Spleen (tissue), 7 donors: ENCODE measurements around the gene RANBP17.

Source experiments
- POLR2A ChIP-seq, 3 donors: fragments of 450-650 bp; IDR thresholded peaks; one replicate each; pipeline ENCODE4 v1.5.1; 2017; ENCODE audit warnings: antibody characterized with exemption in 3 of 3, mild to moderate bottlenecking in 1 of 3
- POLR2AphosphoS5 ChIP-seq, 3 donors: sonication (generic); formaldehyde crosslinking; IDR thresholded peaks; one replicate each; pipeline ENCODE4 v1.5.1; 2017; ENCODE audit warnings: antibody characterized with exemption in 3 of 3
- TF ChIP-seq, protein P1 (sequence below), 11 experiments: fragments of 200-600 bp in 7 of 11; fragments of 450-650 bp in 4 of 11; sonication (generic) in 4 of 11; IDR thresholded peaks in 8 of 11; conservative IDR thresholded peaks in 3 of 11; 1 replicate in 7 of 11; 2 replicates in 4 of 11; pipeline versions ENCODE4 v1.4.0 to v1.8.0; 2016 to 2021; ENCODE audit warnings: antibody characterized with exemption in 11 of 11, inconsistent platforms in 4 of 11, mild to moderate bottlenecking in 1 of 11
- donor health status: DM: no; HTN: no; CAD: no; lungs with moderate emphysema.
- donor health status: DM: no; HTN: no; CAD: no.
- donor health status: DM: no; HTN: no; CAD: no.

DNA sequence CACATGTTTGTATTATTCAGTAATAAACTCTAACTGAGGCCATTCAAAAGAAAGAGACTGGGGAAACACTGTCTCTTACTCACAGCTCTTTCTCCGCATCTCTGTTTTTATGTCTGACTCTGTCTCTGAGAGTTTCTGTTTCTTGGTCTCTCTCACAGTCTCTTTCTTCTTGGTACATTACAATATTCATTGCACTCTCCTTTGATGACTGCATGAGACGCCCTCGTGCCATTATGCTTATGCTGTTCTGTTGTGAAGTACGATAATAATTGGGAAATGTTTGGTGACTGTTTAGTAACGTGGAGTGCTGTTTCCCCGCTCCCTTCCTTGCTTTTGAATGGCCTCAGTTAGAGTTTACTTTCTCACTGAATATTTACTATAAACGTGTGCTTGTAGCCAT lies 421.9 kb downstream of the RANBP17 start:
- TF ChIP-seq, protein P1, sequence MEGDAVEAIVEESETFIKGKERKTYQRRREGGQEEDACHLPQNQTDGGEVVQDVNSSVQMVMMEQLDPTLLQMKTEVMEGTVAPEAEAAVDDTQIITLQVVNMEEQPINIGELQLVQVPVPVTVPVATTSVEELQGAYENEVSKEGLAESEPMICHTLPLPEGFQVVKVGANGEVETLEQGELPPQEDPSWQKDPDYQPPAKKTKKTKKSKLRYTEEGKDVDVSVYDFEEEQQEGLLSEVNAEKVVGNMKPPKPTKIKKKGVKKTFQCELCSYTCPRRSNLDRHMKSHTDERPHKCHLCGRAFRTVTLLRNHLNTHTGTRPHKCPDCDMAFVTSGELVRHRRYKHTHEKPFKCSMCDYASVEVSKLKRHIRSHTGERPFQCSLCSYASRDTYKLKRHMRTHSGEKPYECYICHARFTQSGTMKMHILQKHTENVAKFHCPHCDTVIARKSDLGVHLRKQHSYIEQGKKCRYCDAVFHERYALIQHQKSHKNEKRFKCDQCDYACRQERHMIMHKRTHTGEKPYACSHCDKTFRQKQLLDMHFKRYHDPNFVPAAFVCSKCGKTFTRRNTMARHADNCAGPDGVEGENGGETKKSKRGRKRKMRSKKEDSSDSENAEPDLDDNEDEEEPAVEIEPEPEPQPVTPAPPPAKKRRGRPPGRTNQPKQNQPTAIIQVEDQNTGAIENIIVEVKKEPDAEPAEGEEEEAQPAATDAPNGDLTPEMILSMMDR (IDR thresholded peaks at IDR 0.05 in 8 of 11, conservative IDR thresholded peaks at IDR 0.05 in 3 of 11) = no peak
- no peak for TF ChIP-seq POLR2AphosphoS5 (IDR thresholded peaks at IDR 0.05)
- TF ChIP-seq POLR2A (IDR thresholded peaks at IDR 0.05) = no peak
